ENCODE results near the gene FRMPD4.

Gene FRMPD4

GRCh38 chrX:12447448-12448064 is 309.3 kb downstream of the FRMPD4 start:
- Histone ChIP-seq H3K27me3 (ENCODE audit: insufficient read depth, low read length) (no peaks in the 10 kb centered on the region), H3K79me2 (ENCODE audit: control insufficient read depth, insufficient read depth, low read length, unreplicated experiment) (no peaks in the 10 kb centered on the region), H3K4me1 (ENCODE audit: control insufficient read depth, insufficient read depth, low read length, unreplicated experiment) (peaks cover 20% of the 10 kb centered on the region), H3K36me3 (ENCODE audit: insufficient read depth, low read length) (no peaks in the 10 kb centered on the region), H3K27ac (ENCODE audit: low read depth, low read length) (peak overlapping the region; percentile 91), H3K4me3 (ENCODE audit: low read depth, low read length) (no peak overlapping the region), H2AFZ (ENCODE audit: low read length, unreplicated experiment) (peak overlapping the region; percentile 46)

- Histone ChIP-seq H3K79me2 (ENCODE audit: control insufficient read depth, insufficient read depth, low read length, unreplicated experiment) (no peaks in the 10 kb centered on the region), H2AFZ (ENCODE audit: low read length, unreplicated experiment) (no peak overlapping the region), H3K27ac (ENCODE audit: low read depth, low read length) (no peak overlapping the region), H3K27me3 (ENCODE audit: insufficient read depth, low read length) (no peaks in the 10 kb centered on the region), H3K4me3 (ENCODE audit: low read depth, low read length) (no peak overlapping the region), H3K36me3 (ENCODE audit: insufficient read depth, low read length) (no peaks in the 10 kb centered on the region), H3K4me1 (ENCODE audit: control insufficient read depth, insufficient read depth, low read length, unreplicated experiment) (peaks cover 5% of the 10 kb centered on the region)
Measured at GRCh38 chrX:12452268-12452667, 314.0 kb downstream of the FRMPD4 start.

- Histone ChIP-seq H2AFZ (ENCODE audit: low read length, unreplicated experiment) (no peak overlapping the region), H3K4me3 (ENCODE audit: low read depth, low read length) (no peak overlapping the region), H3K27me3 (ENCODE audit: insufficient read depth, low read length) (no peaks in the 10 kb centered on the region), H3K27ac (ENCODE audit: low read depth, low read length) (no peak overlapping the region), H3K36me3 (ENCODE audit: insufficient read depth, low read length) (no peaks in the 10 kb centered on the region), H3K79me2 (ENCODE audit: control insufficient read depth, insufficient read depth, low read length, unreplicated experiment) (no peaks in the 10 kb centered on the region), H3K4me1 (ENCODE audit: control insufficient read depth, insufficient read depth, low read length, unreplicated experiment) (no peaks in the 10 kb centered on the region)
Measured at GRCh38 chrX:12460929-12461328, 322.7 kb downstream of the FRMPD4 start.

- H3K4me1 ChIP-seq (ENCODE audit: control insufficient read depth, insufficient read depth, low read length, unreplicated experiment) = no peaks in the 10 kb centered on the region
- no peaks in the 10 kb centered on the region for H3K79me2 ChIP-seq (ENCODE audit: control insufficient read depth, insufficient read depth, low read length, unreplicated experiment)
- no peak overlapping the region for H3K4me3 ChIP-seq (ENCODE audit: low read depth, low read length)
- H3K36me3 ChIP-seq (ENCODE audit: insufficient read depth, low read length) = no peaks in the 10 kb centered on the region
- H3K27ac ChIP-seq (ENCODE audit: low read depth, low read length) = no peak overlapping the region
- H2AFZ ChIP-seq (ENCODE audit: low read length, unreplicated experiment) = no peak overlapping the region
- no peaks in the 10 kb centered on the region for H3K27me3 ChIP-seq (ENCODE audit: insufficient read depth, low read length)
Measured at GRCh38 chrX:12463052-12463451, 324.8 kb downstream of the FRMPD4 start.

DNA sequence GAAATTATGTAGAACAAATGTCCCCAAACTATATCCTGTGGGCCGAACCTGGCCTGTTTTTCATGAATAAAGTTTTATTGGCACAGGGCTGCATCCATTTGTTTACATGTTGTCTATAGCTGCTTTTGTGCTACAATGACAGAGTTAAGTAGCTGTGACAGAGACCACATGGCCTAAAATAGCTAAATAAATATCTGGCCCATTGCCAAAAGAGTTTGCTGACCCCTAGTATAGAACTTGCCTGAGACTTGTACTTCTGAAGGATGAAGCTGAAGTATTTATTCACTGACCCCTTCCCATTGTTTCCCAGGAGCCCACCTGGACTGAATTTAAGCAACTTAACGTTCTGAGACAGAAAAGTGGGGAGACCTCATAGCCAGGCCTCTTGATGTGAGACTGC is 325.6 kb downstream of the FRMPD4 start:
- Histone ChIP-seq H3K27ac (ENCODE audit: low read depth, low read length) (no peak overlapping the region), H2AFZ (ENCODE audit: low read length, unreplicated experiment) (no peak overlapping the region), H3K4me1 (ENCODE audit: control insufficient read depth, insufficient read depth, low read length, unreplicated experiment) (no peaks in the 10 kb centered on the region), H3K36me3 (ENCODE audit: insufficient read depth, low read length) (no peaks in the 10 kb centered on the region), H3K4me3 (ENCODE audit: low read depth, low read length) (no peak overlapping the region), H3K79me2 (ENCODE audit: control insufficient read depth, insufficient read depth, low read length, unreplicated experiment) (no peaks in the 10 kb centered on the region), H3K27me3 (ENCODE audit: insufficient read depth, low read length) (no peaks in the 10 kb centered on the region)

- H3K79me2 ChIP-seq (ENCODE audit: control insufficient read depth, insufficient read depth, low read length, unreplicated experiment) = no peaks in the 10 kb centered on the region
Measured at GRCh38 chrX:12467321-12467720, 329.0 kb downstream of the FRMPD4 start.

GRCh38 chrX:12469296-12469695 is 331.0 kb downstream of the FRMPD4 start:
- no peak overlapping the region for H3K27ac ChIP-seq (ENCODE audit: low read depth, low read length)
- H2AFZ ChIP-seq (ENCODE audit: low read length, unreplicated experiment) = no peak overlapping the region

More at GRCh38 chrX:12467321-12467720, 329.0 kb downstream of the FRMPD4 start:
- H3K36me3 ChIP-seq (ENCODE audit: insufficient read depth, low read length) = no peaks in the 10 kb centered on the region
- no peak overlapping the region for H2AFZ ChIP-seq (ENCODE audit: low read length, unreplicated experiment)
- H3K27me3 ChIP-seq (ENCODE audit: insufficient read depth, low read length) = no peaks in the 10 kb centered on the region
- H3K4me3 ChIP-seq (ENCODE audit: low read depth, low read length) = no peak overlapping the region
- no peaks in the 10 kb centered on the region for H3K4me1 ChIP-seq (ENCODE audit: control insufficient read depth, insufficient read depth, low read length, unreplicated experiment)
- no peak overlapping the region for H3K27ac ChIP-seq (ENCODE audit: low read depth, low read length)

GRCh38 chrX:12471061-12471460 is 332.8 kb downstream of the FRMPD4 start:
- Histone ChIP-seq H3K79me2 (ENCODE audit: control insufficient read depth, insufficient read depth, low read length, unreplicated experiment) (no peaks in the 10 kb centered on the region), H2AFZ (ENCODE audit: low read length, unreplicated experiment) (no peak overlapping the region), H3K27me3 (ENCODE audit: insufficient read depth, low read length) (no peaks in the 10 kb centered on the region), H3K4me3 (ENCODE audit: low read depth, low read length) (no peak overlapping the region), H3K4me1 (ENCODE audit: control insufficient read depth, insufficient read depth, low read length, unreplicated experiment) (no peaks in the 10 kb centered on the region), H3K27ac (ENCODE audit: low read depth, low read length) (no peak overlapping the region), H3K36me3 (ENCODE audit: insufficient read depth, low read length) (no peaks in the 10 kb centered on the region)

More at GRCh38 chrX:12469296-12469695, 331.0 kb downstream of the FRMPD4 start:
- H3K36me3 ChIP-seq (ENCODE audit: insufficient read depth, low read length) = no peaks in the 10 kb centered on the region
- H3K4me1 ChIP-seq (ENCODE audit: control insufficient read depth, insufficient read depth, low read length, unreplicated experiment) = no peaks in the 10 kb centered on the region
- no peak overlapping the region for H3K4me3 ChIP-seq (ENCODE audit: low read depth, low read length)
- no peaks in the 10 kb centered on the region for H3K79me2 ChIP-seq (ENCODE audit: control insufficient read depth, insufficient read depth, low read length, unreplicated experiment)
- H3K27me3 ChIP-seq (ENCODE audit: insufficient read depth, low read length) = no peaks in the 10 kb centered on the region

GRCh38 chrX:12480956-12481355 is 342.7 kb downstream of the FRMPD4 start:
- Histone ChIP-seq H3K27me3 (ENCODE audit: insufficient read depth, low read length) (no peaks in the 10 kb centered on the region), H2AFZ (ENCODE audit: low read length, unreplicated experiment) (no peak overlapping the region), H3K27ac (ENCODE audit: low read depth, low read length) (no peak overlapping the region), H3K79me2 (ENCODE audit: control insufficient read depth, insufficient read depth, low read length, unreplicated experiment) (no peaks in the 10 kb centered on the region), H3K4me3 (ENCODE audit: low read depth, low read length) (no peak overlapping the region), H3K36me3 (ENCODE audit: insufficient read depth, low read length) (no peaks in the 10 kb centered on the region), H3K4me1 (ENCODE audit: control insufficient read depth, insufficient read depth, low read length, unreplicated experiment) (no peaks in the 10 kb centered on the region)

GRCh38 chrX:12488220-12488619 is 349.9 kb downstream of the FRMPD4 start:
- Histone ChIP-seq H3K79me2 (ENCODE audit: control insufficient read depth, insufficient read depth, low read length, unreplicated experiment) (no peaks in the 10 kb centered on the region), H3K36me3 (ENCODE audit: insufficient read depth, low read length) (no peaks in the 10 kb centered on the region), H3K27ac (ENCODE audit: low read depth, low read length) (0 out of 2 replicates have a peak overlapping the region, but pooled peaks have one; percentile 7), H3K4me1 (ENCODE audit: control insufficient read depth, insufficient read depth, low read length, unreplicated experiment) (peaks cover 16% of the 10 kb centered on the region), H2AFZ (ENCODE audit: low read length, unreplicated experiment) (no peak overlapping the region), H3K4me3 (ENCODE audit: low read depth, low read length) (no peak overlapping the region), H3K27me3 (ENCODE audit: insufficient read depth, low read length) (no peaks in the 10 kb centered on the region)

DNA sequence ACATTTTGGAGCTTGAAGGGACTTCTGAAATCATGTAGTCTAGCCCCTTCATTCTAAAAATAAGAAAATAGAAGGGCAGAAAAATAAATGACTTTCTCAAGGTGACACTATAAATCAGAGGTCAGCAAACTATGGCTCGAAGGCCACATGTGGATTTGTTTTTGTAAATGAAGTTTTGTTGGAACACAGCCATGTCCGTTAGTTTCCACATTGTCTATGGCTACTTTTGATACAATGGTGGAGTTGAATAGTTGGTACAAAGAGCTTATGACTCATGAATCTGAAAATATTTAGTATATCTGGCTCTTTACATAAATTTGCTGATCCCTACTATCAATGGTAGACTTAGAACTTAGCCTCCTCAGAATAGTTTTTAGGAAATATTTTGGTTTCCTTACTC is 350.5 kb downstream of the FRMPD4 start:
- no peaks in the 10 kb centered on the region for H3K27me3 ChIP-seq (ENCODE audit: insufficient read depth, low read length)
- H3K27ac ChIP-seq (ENCODE audit: low read depth, low read length) = peak overlapping the region; percentile 7; the same call in 1 of the 2 replicates

More for the DNA sequence above, 350.5 kb downstream of the FRMPD4 start:
- no peak overlapping the region for H2AFZ ChIP-seq (ENCODE audit: low read length, unreplicated experiment)
- no peaks in the 10 kb centered on the region for H3K79me2 ChIP-seq (ENCODE audit: control insufficient read depth, insufficient read depth, low read length, unreplicated experiment)
- H3K4me3 ChIP-seq (ENCODE audit: low read depth, low read length) = no peak overlapping the region
- H3K4me1 ChIP-seq (ENCODE audit: control insufficient read depth, insufficient read depth, low read length, unreplicated experiment) = peaks cover 16% of the 10 kb centered on the region
- H3K36me3 ChIP-seq (ENCODE audit: insufficient read depth, low read length) = no peaks in the 10 kb centered on the region
